HEK293 (cell line): Measurements from ENCODE around the gene METTL15.

Experiments
- CTCF ChIP-seq: fragments of 450-650 bp; formaldehyde crosslinking; IDR thresholded peaks from 2 replicates; pipeline ENCODE4 v1.5.1; 2016; ENCODE audit warnings: missing biosample characterization, missing genetic modification characterization
- ELK4 ChIP-seq: IDR thresholded peaks from 2 replicates; pipeline ENCODE4 v1.6.1; 2011; ENCODE audit warnings: mild to moderate bottlenecking, low read depth, low read length, borderline replicate concordance
- INSM2 ChIP-seq: fragments of 450-650 bp; formaldehyde crosslinking; IDR thresholded peaks from 2 replicates; pipeline ENCODE4 v1.5.1; 2016; ENCODE audit warnings: missing biosample characterization, missing genetic modification characterization
- KLF8 ChIP-seq: fragments of 450-650 bp; formaldehyde crosslinking; IDR thresholded peaks from 2 replicates; pipeline ENCODE4 v1.5.1; 2016; ENCODE audit warnings: missing biosample characterization, missing genetic modification characterization
- SP3 ChIP-seq: fragments of 450-650 bp; formaldehyde crosslinking; IDR thresholded peaks from 2 replicates; pipeline ENCODE4 v1.5.1; 2016; ENCODE audit warnings: missing biosample characterization, missing genetic modification characterization
- TCF7L2 ChIP-seq: IDR thresholded peaks from 2 replicates; pipeline ENCODE4 v1.6.1; 2011; ENCODE audit warnings: low read depth, mild to moderate bottlenecking, inconsistent platforms, low read length, moderate library complexity, borderline replicate concordance
- TRIM28 ChIP-seq: IDR thresholded peaks from 2 replicates; pipeline ENCODE4 v1.6.1; 2011; ENCODE audit warnings: low read length, control low read depth, borderline replicate concordance
- ZBTB20 ChIP-seq: fragments of 450-650 bp; formaldehyde crosslinking; IDR thresholded peaks from 2 replicates; pipeline ENCODE4 v1.5.1; 2016; ENCODE audit warnings: missing biosample characterization, missing genetic modification characterization
- ZBTB21 ChIP-seq: fragments of 450-650 bp; formaldehyde crosslinking; IDR thresholded peaks from 2 replicates; pipeline ENCODE4 v1.5.1; 2017; ENCODE audit warnings: missing biosample characterization, missing genetic modification characterization
- ZBTB7A ChIP-seq: fragments of 450-650 bp; formaldehyde crosslinking; IDR thresholded peaks from 2 replicates; pipeline ENCODE4 v1.5.1; 2016; ENCODE audit warnings: low read depth, missing biosample characterization, missing genetic modification characterization
- ZFP3 ChIP-seq: fragments of 450-650 bp; formaldehyde crosslinking; IDR thresholded peaks from 2 replicates; pipeline ENCODE4 v1.5.1; 2016; ENCODE audit warnings: low read depth, missing biosample characterization, missing genetic modification characterization
- ZIC2 ChIP-seq: fragments of 450-650 bp; formaldehyde crosslinking; IDR thresholded peaks from 2 replicates; pipeline ENCODE4 v1.5.1; 2016; ENCODE audit warnings: missing biosample characterization, missing genetic modification characterization
- ZNF174 ChIP-seq: fragments of 450-650 bp; formaldehyde crosslinking; IDR thresholded peaks from 2 replicates; pipeline ENCODE4 v1.5.0; 2017; ENCODE audit warnings: missing biosample characterization, mild to moderate bottlenecking, missing genetic modification characterization
- ZNF18 ChIP-seq: fragments of 450-650 bp; formaldehyde crosslinking; IDR thresholded peaks from 2 replicates; pipeline ENCODE4 v1.5.1; 2016; ENCODE audit warnings: missing biosample characterization, missing genetic modification characterization
- ZNF23 ChIP-seq: fragments of 450-650 bp; formaldehyde crosslinking; IDR thresholded peaks from 2 replicates; pipeline ENCODE4 v1.5.1; 2016; ENCODE audit warnings: missing biosample characterization, missing genetic modification characterization, borderline replicate concordance
- ZNF248 ChIP-seq: fragments of 450-650 bp; formaldehyde crosslinking; IDR thresholded peaks from 2 replicates; pipeline ENCODE4 v1.5.1; 2017; ENCODE audit warnings: missing biosample characterization, missing genetic modification characterization
- ZNF311 ChIP-seq: fragments of 450-650 bp; formaldehyde crosslinking; IDR thresholded peaks from 2 replicates; pipeline ENCODE4 v1.5.1; 2017; ENCODE audit warnings: missing biosample characterization, missing genetic modification characterization, borderline replicate concordance
- ZNF350 ChIP-seq: fragments of 450-650 bp; formaldehyde crosslinking; IDR thresholded peaks from 2 replicates; pipeline ENCODE4 v1.5.0; 2017; ENCODE audit warnings: missing biosample characterization, mild to moderate bottlenecking, missing genetic modification characterization
- ZNF362 ChIP-seq: fragments of 450-650 bp; formaldehyde crosslinking; IDR thresholded peaks from 2 replicates; pipeline ENCODE4 v1.5.1; 2016; ENCODE audit warnings: missing biosample characterization, missing genetic modification characterization
- ZNF37A ChIP-seq: fragments of 450-650 bp; IDR thresholded peaks from 2 replicates; pipeline ENCODE4 v1.5.1; 2018; ENCODE audit warnings: missing biosample characterization, missing genetic modification characterization
- ZNF473 ChIP-seq: fragments of 450-650 bp; formaldehyde crosslinking; IDR thresholded peaks from 2 replicates; pipeline ENCODE4 v1.5.1; 2017; ENCODE audit warnings: missing biosample characterization, missing genetic modification characterization
- ZNF513 ChIP-seq: fragments of 450-650 bp; IDR thresholded peaks from 2 replicates; pipeline ENCODE4 v1.5.1; 2018; ENCODE audit warnings: missing biosample characterization, missing genetic modification characterization
- ZNF548 ChIP-seq: fragments of 450-650 bp; formaldehyde crosslinking; IDR thresholded peaks from 2 replicates; pipeline ENCODE4 v1.5.1; 2016; ENCODE audit warnings: missing biosample characterization, missing genetic modification characterization
- ZNF555 ChIP-seq: fragments of 450-650 bp; formaldehyde crosslinking; conservative IDR thresholded peaks from 2 replicates; pipeline ENCODE4 v1.5.1; 2017; ENCODE audit warnings: missing biosample characterization, mild to moderate bottlenecking, missing genetic modification characterization, inconsistent platforms
- ZNF623 ChIP-seq: fragments of 450-650 bp; formaldehyde crosslinking; IDR thresholded peaks from 2 replicates; pipeline ENCODE4 v1.5.1; 2016; ENCODE audit warnings: missing biosample characterization, missing genetic modification characterization
- ZNF658 ChIP-seq: fragments of 450-650 bp; formaldehyde crosslinking; IDR thresholded peaks from 2 replicates; pipeline ENCODE4; 2016; ENCODE audit warnings: missing biosample characterization, missing genetic modification characterization
- ZNF701 ChIP-seq: fragments of 450-650 bp; formaldehyde crosslinking; IDR thresholded peaks from 2 replicates; pipeline ENCODE4 v1.5.1; 2016; ENCODE audit warnings: missing biosample characterization, missing genetic modification characterization
- ZNF707 ChIP-seq: fragments of 450-650 bp; formaldehyde crosslinking; IDR thresholded peaks from 2 replicates; pipeline ENCODE4 v1.5.1; 2016; ENCODE audit warnings: missing biosample characterization, missing genetic modification characterization
- ZNF747 ChIP-seq: fragments of 450-650 bp; formaldehyde crosslinking; IDR thresholded peaks from 2 replicates; pipeline ENCODE4 v1.5.1; 2016; ENCODE audit warnings: missing biosample characterization, missing genetic modification characterization
- ZNF792 ChIP-seq: fragments of 450-650 bp; formaldehyde crosslinking; IDR thresholded peaks from 2 replicates; pipeline ENCODE4 v1.5.1; 2016; ENCODE audit warnings: missing biosample characterization, missing genetic modification characterization
- ZSCAN23 ChIP-seq: fragments of 450-650 bp; formaldehyde crosslinking; IDR thresholded peaks from 2 replicates; pipeline ENCODE4 v1.5.1; 2016; ENCODE audit warnings: missing biosample characterization, missing genetic modification characterization
- ZSCAN30 ChIP-seq: fragments of 450-650 bp; IDR thresholded peaks from 2 replicates; pipeline ENCODE4 v1.5.1; 2018; ENCODE audit warnings: missing biosample characterization, mild to moderate bottlenecking, missing genetic modification characterization, moderate library complexity

Gene METTL15

GRCh38 chr11:28110108-28110820 is 2.1 kb downstream of the METTL15 start (continued):
- TF ChIP-seq ZNF23 (tag by site-specific recombination) = no peak
- no peak for TF ChIP-seq ZNF747
- TF ChIP-seq ZNF311 = no peak
- no peak for TF ChIP-seq ZNF707
- peak; percentile 68 for TF ChIP-seq SP3 (tag by site-specific recombination)
- no peak for TF ChIP-seq ZNF623
- no peak for TF ChIP-seq ZNF37A
- TF ChIP-seq ZBTB20 (tag by site-specific recombination) = peak; percentile 51; the same call in 1 of the 2 replicates
- no peak for TF ChIP-seq ZNF792 (tag by site-specific recombination)
- no peak for TF ChIP-seq ZNF350
- TF ChIP-seq ZNF701 (tag by site-specific recombination) = no peak
- TF ChIP-seq CTCF = no peak
- TF ChIP-seq ZNF473 = no peak
- TF ChIP-seq ZNF362 (tag by site-specific recombination) = no peak
- no peak for TF ChIP-seq ZNF513 (tag by site-specific recombination)
- TF ChIP-seq KLF8 (tag by site-specific recombination) = peak; percentile 92
- TF ChIP-seq ZFP3 = no peak
- TF ChIP-seq INSM2 (tag by site-specific recombination) = peak; percentile 37; the same call in 1 of the 2 replicates
- TF ChIP-seq ZNF658 (tag by site-specific recombination) = no peak
- TF ChIP-seq ZNF548 (tag by site-specific recombination) = no peak
- TF ChIP-seq TRIM28 = no peak; the same call in 1 of the 2 replicates
- TF ChIP-seq ZNF555 (tag by site-specific recombination) = no peak
- TF ChIP-seq ZBTB21 = no peak
- no peak for TF ChIP-seq ZNF18 (tag by site-specific recombination)
- TF ChIP-seq ZSCAN23 (tag by site-specific recombination) = 0 out of 2 replicates have a peak, but pooled peaks have one; percentile 63
- no peak for TF ChIP-seq ZBTB7A (tag by site-specific recombination)
- TF ChIP-seq TCF7L2 = no peak
- no peak for TF ChIP-seq ZNF174 (tag by site-specific recombination)
- TF ChIP-seq ELK4 = no peak
- no peak for TF ChIP-seq ZNF248 (tag by site-specific recombination)
- peak; percentile 93 for TF ChIP-seq ZSCAN30 (tag by site-specific recombination)
- TF ChIP-seq ZIC2 (tag by site-specific recombination) = no peak
